ENCODE data around the gene SORD.

Gene SORD

DNA sequence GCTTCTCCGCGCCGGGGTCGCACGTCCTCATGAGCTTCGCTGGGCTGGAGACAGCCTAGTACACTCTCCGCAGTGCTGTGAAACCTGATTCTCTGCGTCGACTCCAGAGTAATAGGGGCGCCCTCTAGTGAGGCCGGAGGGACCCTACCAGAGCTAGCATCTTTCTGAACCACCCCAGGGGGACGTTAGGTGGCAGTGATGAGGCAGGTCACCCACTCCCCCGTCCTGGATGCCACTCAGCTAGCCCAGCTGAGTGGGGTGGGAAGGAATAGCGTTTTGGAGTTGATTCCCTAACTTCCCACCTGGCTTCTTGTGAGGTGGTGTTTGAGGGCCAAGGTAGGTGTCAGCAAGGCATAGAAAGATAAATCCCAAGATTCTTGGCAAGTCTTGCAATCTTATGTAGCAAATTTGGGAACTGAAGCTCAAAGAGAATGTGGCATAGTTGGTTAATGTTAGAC is 95.2 kb downstream of the SORD start:
- DNase-seq: peak; percentile 88 to 95

GRCh38 chr15:45118996-45119395 is 96.0 kb downstream of the SORD start:
- no peak for DNase-seq

- no peak for DNase-seq
Observed at GRCh38 chr15:45120081-45120972, 97.3 kb downstream of the SORD start.

- no peak for DNase-seq
Observed at GRCh38 chr15:45121020-45121419, 98.0 kb downstream of the SORD start.

GRCh38 chr15:45121706-45122417 is 98.9 kb downstream of the SORD start:
- no peak for DNase-seq

- no peak for DNase-seq
Observed at GRCh38 chr15:45122719-45123118, 99.7 kb downstream of the SORD start.

DNA sequence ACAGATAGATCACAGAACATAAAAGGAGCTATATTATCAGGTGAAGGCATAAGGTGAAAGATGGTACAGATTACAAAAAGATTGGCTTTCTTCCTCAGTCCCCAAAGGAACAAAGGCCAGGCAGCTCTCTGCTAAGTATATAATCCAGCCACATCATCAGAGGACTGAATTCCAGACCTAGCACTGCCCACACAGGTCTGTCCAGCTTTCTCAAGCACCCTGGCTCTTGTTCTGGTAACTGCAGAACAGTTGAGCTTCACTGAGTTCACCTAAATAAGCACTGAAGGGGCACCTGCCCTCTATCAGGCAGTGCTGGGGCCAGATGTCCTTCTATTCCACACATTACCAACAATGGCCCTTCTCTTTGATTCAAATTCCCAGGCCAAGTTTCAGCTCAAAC is 100.4 kb downstream of the SORD start:
- DNase-seq: no peak

DNA sequence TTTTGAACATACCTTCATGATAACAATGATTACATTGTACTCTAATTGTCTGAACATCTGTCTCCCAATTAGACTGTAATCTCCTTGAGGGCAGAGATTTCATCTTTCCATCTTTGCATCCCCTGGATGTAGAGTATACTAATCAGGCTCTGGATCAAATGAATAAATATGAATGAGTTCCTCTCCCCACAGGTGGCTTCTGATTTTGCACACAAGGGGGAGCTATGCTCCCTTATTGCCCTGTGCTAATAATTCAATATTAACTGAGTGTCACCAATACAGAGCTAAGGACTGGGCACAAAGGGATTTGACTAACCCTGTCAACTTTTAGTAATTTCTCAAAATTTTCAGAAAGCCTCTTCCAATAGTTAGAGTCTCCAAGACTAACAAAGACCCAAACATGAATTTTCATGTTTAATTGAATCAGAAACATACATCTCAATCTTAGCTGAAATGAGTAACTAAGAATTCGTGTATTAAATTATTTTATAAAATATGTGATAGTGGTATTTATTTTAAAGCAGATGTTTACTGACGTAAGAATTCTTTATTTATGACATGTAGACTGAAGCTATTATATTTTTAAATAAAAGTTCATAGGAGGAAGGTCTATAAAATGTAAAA is 103.7 kb downstream of the SORD start:
- DNase-seq: peak; percentile 10 to 32
